Astrocyte of the spinal cord (primary cell): Measurements from ENCODE around the gene C10orf53.

Source experiments
- DNase-seq: peaks from one replicate; pipeline ENCODE4 v3.0.0; 2011; ENCODE audit warnings: low read depth, low spot score
- H3K4me3 ChIP-seq: 2 replicates; pipeline ENCODE4 v1.5.1; 2011; ENCODE audit warnings: low read depth, mild to moderate bottlenecking, low read length, moderate library complexity
- in situ Hi-C: cut with HindIII; loops from 2 replicates; pipeline ENCODE4 v1.10.0; 2017; ENCODE audit warnings: low sequenced_read_pairs
- TF ChIP-seq, protein P1 (sequence below): IDR thresholded peaks from 2 replicates; pipeline ENCODE4 v1.5.1; 2012; ENCODE audit warnings: low read depth, mild to moderate bottlenecking, low read length, inconsistent platforms

C10orf53 gene

DNA sequence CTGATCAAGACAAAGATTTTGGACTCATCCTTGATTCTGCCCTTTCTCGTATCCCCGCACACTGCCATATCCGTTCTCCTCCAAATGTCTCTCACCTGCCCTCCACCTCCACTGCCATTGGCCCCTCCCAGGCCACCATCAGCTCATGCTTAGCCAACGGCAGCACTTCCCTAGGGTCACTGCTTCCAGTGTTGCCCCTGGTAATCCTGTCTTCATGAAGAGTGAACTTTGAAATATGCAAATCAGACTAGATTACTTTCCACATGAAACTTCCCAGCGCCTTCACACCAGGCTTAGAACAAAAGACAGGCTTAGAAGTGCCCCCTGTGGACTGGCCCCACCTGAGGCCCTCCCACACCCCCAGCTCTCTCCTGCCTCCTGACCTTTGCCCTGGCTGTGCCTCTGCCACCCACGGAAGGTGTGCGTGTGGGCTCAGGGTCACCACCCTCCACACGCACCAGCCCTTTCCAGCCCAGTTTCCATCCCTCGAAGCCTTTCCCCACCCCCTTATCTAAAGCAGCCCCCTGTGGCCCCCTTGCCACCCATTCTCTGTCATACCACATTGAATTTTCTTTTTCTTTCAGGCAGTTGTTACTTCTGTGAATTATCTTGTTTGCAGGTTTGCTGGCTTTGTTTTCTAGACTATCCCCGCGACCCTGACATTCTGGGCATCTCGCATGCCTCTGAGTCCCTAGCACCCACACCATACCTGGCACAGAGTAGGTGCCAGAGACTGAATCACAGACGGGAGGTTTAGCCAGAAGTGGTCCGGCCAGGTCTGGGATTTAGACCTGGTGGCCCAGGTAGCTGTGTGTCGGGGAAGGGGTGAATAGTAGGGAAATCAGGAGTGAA lies 26.8 kb upstream of the C10orf53 start:
- in situ Hi-C loops, result no loop called here
- TF ChIP-seq, protein P1, sequence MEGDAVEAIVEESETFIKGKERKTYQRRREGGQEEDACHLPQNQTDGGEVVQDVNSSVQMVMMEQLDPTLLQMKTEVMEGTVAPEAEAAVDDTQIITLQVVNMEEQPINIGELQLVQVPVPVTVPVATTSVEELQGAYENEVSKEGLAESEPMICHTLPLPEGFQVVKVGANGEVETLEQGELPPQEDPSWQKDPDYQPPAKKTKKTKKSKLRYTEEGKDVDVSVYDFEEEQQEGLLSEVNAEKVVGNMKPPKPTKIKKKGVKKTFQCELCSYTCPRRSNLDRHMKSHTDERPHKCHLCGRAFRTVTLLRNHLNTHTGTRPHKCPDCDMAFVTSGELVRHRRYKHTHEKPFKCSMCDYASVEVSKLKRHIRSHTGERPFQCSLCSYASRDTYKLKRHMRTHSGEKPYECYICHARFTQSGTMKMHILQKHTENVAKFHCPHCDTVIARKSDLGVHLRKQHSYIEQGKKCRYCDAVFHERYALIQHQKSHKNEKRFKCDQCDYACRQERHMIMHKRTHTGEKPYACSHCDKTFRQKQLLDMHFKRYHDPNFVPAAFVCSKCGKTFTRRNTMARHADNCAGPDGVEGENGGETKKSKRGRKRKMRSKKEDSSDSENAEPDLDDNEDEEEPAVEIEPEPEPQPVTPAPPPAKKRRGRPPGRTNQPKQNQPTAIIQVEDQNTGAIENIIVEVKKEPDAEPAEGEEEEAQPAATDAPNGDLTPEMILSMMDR, result no peak
- DNase-seq, result no peak
- H3K4me3 ChIP-seq, result no peak overlapping the region

DNA sequence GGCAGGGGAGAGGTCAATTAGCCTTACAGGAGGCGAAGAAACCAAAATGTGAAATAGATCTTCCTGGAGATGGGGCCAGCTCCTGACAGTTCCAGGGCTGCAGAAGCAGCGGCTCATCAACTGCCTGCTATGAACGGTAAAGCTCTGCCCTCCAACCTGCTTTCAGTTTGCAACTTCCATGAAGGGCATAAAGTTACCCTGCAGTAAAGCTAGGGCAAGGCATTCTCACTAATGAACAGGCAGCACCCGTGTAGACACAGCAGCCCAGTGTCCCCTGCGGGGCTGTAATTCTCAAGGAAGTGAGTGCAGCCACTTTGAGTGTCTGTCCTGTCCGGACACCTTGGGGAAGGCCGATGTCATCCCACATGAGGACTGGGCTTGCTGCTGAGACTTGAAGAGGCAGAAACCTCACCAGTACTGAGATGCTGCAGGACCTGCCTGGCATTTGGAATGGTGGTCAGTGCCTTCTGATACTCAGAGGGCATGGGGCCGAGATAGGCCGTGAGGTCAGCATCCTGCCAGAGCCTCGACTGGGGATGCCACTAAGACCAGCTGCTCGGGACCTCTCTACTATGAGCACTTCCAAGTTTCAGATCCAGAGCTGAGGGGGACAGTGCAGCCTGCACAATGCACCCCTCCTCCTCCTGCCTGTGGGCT lies 26.1 kb upstream of the C10orf53 start:
- in situ Hi-C loops, result no loop called here
- TF ChIP-seq, protein P1, result no peak

DNA sequence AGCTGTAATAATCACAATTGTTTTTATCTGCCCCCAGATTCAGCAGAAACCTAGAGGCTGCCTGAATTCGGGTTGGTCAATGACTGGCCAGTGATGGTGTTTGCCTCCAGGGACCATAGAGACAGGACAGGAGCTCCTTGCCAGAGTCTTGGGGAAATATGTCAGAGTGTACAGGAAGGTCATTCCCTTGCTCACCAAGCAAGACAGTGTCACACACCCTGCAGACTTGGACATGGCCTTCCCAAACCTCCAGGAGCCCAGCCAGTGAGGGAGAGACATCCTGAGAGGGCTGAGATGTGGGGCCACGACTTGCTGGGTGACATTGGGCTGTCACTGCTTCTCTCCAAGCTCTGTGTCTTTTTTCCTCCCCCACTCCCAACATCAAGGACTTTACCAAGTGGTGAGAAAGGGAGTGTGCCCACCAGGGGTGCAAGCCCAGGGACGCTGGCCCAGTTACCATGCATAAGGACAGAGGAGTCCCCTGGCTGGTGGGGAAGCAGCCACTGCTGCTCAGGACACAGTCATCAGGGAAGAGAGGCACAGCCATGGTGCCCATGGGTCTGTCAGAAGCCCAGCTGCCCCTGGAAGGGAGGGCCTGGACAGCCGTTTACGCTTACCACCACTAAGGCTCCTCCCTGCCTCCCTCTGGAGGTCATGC lies 25.3 kb upstream of the C10orf53 start:
- H3K4me3 ChIP-seq, result no peak overlapping the region
- TF ChIP-seq, protein P1, result no peak
- DNase-seq, result no peak
- in situ Hi-C loops, result no loop called here

More for the DNA sequence above, 26.1 kb upstream of the C10orf53 start:
- H3K4me3 ChIP-seq, result no peak overlapping the region
- DNase-seq, result no peak

DNA sequence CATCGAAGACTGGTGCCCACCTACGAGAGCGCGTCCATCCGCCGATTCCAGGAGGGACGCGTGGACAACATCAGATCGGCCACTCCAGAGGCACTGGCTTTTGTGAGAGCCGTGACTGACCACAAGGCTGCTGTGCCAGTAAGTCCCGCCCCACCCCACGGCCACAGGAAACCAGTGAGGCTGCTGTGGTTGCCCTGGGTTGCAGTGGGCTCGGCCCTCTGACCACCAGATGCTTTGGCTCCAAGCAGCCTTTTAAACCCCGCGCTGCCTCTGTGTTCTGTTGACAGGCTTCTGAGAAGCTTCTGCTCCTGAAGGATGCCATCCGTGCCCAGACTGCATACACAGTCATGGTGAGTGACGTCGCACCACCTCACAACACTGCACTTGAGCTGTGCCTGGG lies 24.4 kb upstream of the C10orf53 start:
- H3K4me3 ChIP-seq, result no peak overlapping the region
- in situ Hi-C loops, result no loop called here
- no peak for DNase-seq
- TF ChIP-seq, protein P1, result no peak

DNA sequence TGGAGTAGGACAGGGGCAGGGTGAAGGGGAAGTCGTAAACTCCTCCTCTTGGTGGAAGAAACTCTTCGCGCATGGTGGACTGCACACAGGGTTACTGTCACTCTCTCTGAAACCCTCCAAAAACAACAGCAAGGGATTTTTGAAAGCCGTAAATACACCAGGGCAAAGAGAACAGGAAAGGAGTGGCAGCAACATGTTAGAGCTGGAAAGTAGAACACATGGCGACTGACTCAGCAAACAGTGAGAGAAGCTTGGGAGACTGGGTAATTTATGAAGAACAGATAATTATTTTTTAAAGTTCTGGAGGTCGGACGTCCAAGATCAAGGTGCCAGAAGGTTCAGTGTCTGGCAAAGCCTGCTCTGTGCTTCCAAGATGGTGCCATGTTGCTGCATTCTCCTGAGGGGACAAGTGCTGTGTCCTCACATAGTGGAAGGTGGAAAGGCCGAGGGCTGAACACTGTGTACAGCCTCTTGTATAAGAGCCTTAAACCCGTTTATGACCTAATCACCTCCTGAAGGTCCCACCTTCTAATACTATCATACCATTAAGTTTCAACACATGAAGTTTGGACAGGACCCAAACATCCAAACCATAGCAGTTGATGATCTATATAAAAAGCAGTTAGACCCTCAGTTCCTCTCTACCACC lies 22.5 kb upstream of the C10orf53 start:
- no peak for DNase-seq
- TF ChIP-seq, protein P1, result no peak
- no peak overlapping the region for H3K4me3 ChIP-seq
- in situ Hi-C loops, result no loop called here

DNA sequence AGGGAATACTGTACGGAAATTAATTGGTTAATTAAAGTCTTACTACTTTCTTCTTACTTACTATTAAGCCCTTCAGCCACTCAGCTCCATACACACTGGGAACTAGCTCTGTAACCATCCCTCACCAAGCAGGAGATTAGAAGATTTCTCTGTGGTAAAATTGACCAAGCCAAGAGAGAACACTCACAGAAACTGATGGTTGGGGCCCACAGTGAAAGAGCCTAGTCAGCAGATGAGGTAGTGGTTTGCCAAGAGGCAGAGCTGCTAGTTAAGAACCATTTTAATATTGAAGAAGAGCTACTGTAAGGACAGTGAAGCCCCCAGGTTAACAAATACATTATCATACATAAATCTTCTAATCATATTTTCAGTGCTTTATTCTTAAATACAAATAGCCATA lies 21.8 kb upstream of the C10orf53 start:
- no peak for DNase-seq
- no peak overlapping the region for H3K4me3 ChIP-seq
- TF ChIP-seq, protein P1, result no peak
- in situ Hi-C loops, result no loop called here
